CD4-positive, alpha-beta T cell treated with Interleukin-6 for 4 hours (primary cell): ENCODE data around the gene TMTC1.

Experiments used
- DNase-seq: peaks from one replicate; pipeline ENCODE4 v3.0.0-alpha.2; 2020; ENCODE audit warnings: mixed read lengths

The TMTC1 gene

GRCh38 chr12:29609431-29610215, 174.1 kb downstream of the TMTC1 start:
- no peak for DNase-seq

GRCh38 chr12:29608581-29608980, 175.2 kb downstream of the TMTC1 start:
- no peak for DNase-seq

GRCh38 chr12:29599381-29599780, 184.4 kb downstream of the TMTC1 start:
- DNase-seq = no peak

- DNase-seq = no peak
Measured at GRCh38 chr12:29595071-29595755, 188.5 kb downstream of the TMTC1 start.

- DNase-seq = no peak
Measured at GRCh38 chr12:29593001-29593400, 190.7 kb downstream of the TMTC1 start.

GRCh38 chr12:29591140-29592020, 192.4 kb downstream of the TMTC1 start:
- no peak for DNase-seq

- DNase-seq = no peak
Measured at GRCh38 chr12:29589851-29590250, 193.9 kb downstream of the TMTC1 start.

- DNase-seq = no peak
Measured at GRCh38 chr12:29589286-29589820, 194.4 kb downstream of the TMTC1 start.

- DNase-seq = no peak
Measured at GRCh38 chr12:29582677-29583272, 201.0 kb downstream of the TMTC1 start.

GRCh38 chr12:29582146-29582545, 201.6 kb downstream of the TMTC1 start:
- DNase-seq = no peak

- DNase-seq = no peak
Measured at GRCh38 chr12:29581631-29582030, 202.1 kb downstream of the TMTC1 start.

GRCh38 chr12:29580971-29581370, 202.8 kb downstream of the TMTC1 start:
- DNase-seq = no peak

GRCh38 chr12:29578731-29579130, 205.0 kb downstream of the TMTC1 start:
- DNase-seq = no peak

- DNase-seq = no peak
Measured at GRCh38 chr12:29578070-29578469, 205.7 kb downstream of the TMTC1 start.

- no peak for DNase-seq
Measured at GRCh38 chr12:29574500-29574899, 209.2 kb downstream of the TMTC1 start.

GRCh38 chr12:29572938-29573337, 210.8 kb downstream of the TMTC1 start:
- no peak for DNase-seq

- DNase-seq = no peak
Measured at GRCh38 chr12:29572464-29572863, 211.3 kb downstream of the TMTC1 start.

- DNase-seq = no peak
Measured at GRCh38 chr12:29569132-29569757, 214.5 kb downstream of the TMTC1 start.

- no peak for DNase-seq
Measured at GRCh38 chr12:29566441-29566840, 217.3 kb downstream of the TMTC1 start.

- DNase-seq = no peak
Measured at GRCh38 chr12:29565727-29566126, 218.0 kb downstream of the TMTC1 start.

GRCh38 chr12:29564925-29565324, 218.8 kb downstream of the TMTC1 start:
- no peak for DNase-seq

- DNase-seq = no peak
Measured at GRCh38 chr12:29563636-29564035, 220.1 kb downstream of the TMTC1 start.
